Measurements from ENCODE around the gene PLA2G2C.

- TF ChIP-seq CTCF (IDR thresholded peaks at IDR 0.05; ENCODE audit: low read depth, low read length, missing input control) (no peak), REST (IDR thresholded peaks at IDR 0.05) (no peak), JUND (IDR thresholded peaks at IDR 0.05) (no peak), ZBTB33 (IDR thresholded peaks at IDR 0.05) (no peak), TAF1 (conservative IDR thresholded peaks at IDR 0.05) (no peak), SP1 (IDR thresholded peaks at IDR 0.05) (no peak), EGR1 (IDR thresholded peaks at IDR 0.05; ENCODE audit: low read depth in 2 of 2) (no peak)
These were observed 61.8 kb downstream of the PLA2G2C start for GRCh38 chr1:20124456-20125057.
